MCF 10A (cell line): ENCODE measurements around the gene PTPRN2. TPM values are rescaled to one million over a fixed set of nuclear protein-coding genes. Genes with fewer than 3 reads are reported as not detected.

ENCODE experiments used
- BruUV-seq: library from RNA; stranded (reverse); fragments of 400-500 nt; replicated peaks from 2 replicates; lab custom pipeline; 2021; lab: Mats Ljungman, UMichigan
- CTCF ChIA-PET: fragments of 300-600 bp; sonication (Branson Sonifier 250); formaldehyde crosslinking; extraction: SDS; loops from one replicate; lab custom pipeline; 2021; ENCODE audit warnings: antibody characterized with exemption, inconsistent platforms; lab: Yijun Ruan, JAX
- POLR2A ChIA-PET: fragments of 300-600, 350-650 bp; sonication (Branson Sonifier 250); formaldehyde crosslinking; extraction: SDS; loops from one replicate; lab custom pipeline; 2020; ENCODE audit warnings: antibody characterized with exemption, inconsistent platforms; lab: Yijun Ruan, JAX
- DNase-seq: peaks from one replicate; pipeline ENCODE4 v3.0.0-alpha.2; 2018; ENCODE audit not compliant: unreplicated experiment
- H3K27ac Mint-ChIP-seq: one replicate; pipeline ENCODE4 v1.8.0; 2022; ENCODE audit warnings: mild to moderate bottlenecking, low read depth, mixed read lengths; ENCODE audit not compliant: unreplicated experiment
- H3K27me3 Mint-ChIP-seq: one replicate; pipeline ENCODE4 v1.8.0; 2022; ENCODE audit warnings: mixed read lengths; ENCODE audit not compliant: insufficient read depth, unreplicated experiment
- H3K36me3 Mint-ChIP-seq: one replicate; pipeline ENCODE4 v1.8.0; 2022; ENCODE audit warnings: mild to moderate bottlenecking, moderate library complexity, mixed read lengths; ENCODE audit not compliant: insufficient read depth, unreplicated experiment
- H3K4me1 Mint-ChIP-seq: one replicate; pipeline ENCODE4 v1.8.0; 2022; ENCODE audit warnings: mixed read lengths; ENCODE audit not compliant: insufficient read depth, unreplicated experiment
- H3K4me3 Mint-ChIP-seq: one replicate; pipeline ENCODE4 v1.8.0; 2022; ENCODE audit warnings: mild to moderate bottlenecking, moderate library complexity, mixed read lengths; ENCODE audit not compliant: unreplicated experiment
- H3K9me3 Mint-ChIP-seq: one replicate; pipeline ENCODE4 v1.8.0; 2022; ENCODE audit warnings: mixed read lengths; ENCODE audit not compliant: unreplicated experiment
- intact Hi-C: fragments of 100-400 bp; cut with micrococcal nuclease; formaldehyde crosslinking; loops from 2 replicates; pipeline ENCODE4 v1.14.1; 2022
- total RNA-seq: library from RNA; stranded (reverse); gene quantifications from 2 replicates; pipeline ENCODE4 v1.2.3, GENCODE V29; 2022
- TF ChIP-seq, protein P1 (sequence below): fragments of 200-600 bp; IDR thresholded peaks from one replicate; pipeline ENCODE4 v1.8.0; 2022; ENCODE audit warnings: antibody characterized with exemption, mild to moderate bottlenecking; ENCODE audit not compliant: unreplicated experiment

PTPRN2 gene
- total RNA-seq, 1 experiment from 2014 or later = 4.5 TPM

DNA sequence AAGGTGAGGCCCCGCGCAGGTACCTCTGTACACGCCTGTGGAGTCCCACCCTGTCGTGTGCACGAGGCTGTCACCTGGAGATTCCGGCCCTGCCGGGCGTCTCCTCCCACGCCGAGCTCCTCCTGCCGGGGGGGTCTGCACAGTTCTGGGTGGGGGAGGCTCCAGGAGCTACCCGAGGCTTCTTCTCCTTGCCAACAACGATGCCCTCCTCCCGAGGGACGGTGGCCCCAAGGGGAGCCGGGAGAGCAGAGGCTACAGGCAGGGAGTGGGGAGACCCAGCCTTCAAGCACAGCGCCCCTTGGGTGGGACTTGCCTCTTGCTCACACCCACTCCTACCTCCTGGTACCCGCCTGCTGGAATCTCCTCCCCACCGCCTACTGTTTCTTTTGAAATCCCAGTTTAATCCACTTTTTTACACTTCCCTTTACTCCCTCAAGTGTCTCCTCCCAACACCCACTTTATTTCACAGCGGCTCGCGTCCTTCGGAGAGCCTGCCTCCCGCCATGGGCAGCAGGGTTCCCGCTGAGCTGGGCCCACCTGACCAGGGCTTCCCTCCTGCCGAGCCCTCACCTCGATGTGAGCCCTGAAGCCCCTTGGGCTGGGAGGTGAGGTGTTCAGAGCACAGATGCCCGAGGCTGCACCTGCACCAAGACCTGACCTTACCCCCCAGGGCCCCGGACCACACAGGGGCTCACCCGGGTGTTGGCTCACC, 912.8 kb downstream of the PTPRN2 start:
- CTCF ChIA-PET = no interaction called here
- TF ChIP-seq, protein P1, sequence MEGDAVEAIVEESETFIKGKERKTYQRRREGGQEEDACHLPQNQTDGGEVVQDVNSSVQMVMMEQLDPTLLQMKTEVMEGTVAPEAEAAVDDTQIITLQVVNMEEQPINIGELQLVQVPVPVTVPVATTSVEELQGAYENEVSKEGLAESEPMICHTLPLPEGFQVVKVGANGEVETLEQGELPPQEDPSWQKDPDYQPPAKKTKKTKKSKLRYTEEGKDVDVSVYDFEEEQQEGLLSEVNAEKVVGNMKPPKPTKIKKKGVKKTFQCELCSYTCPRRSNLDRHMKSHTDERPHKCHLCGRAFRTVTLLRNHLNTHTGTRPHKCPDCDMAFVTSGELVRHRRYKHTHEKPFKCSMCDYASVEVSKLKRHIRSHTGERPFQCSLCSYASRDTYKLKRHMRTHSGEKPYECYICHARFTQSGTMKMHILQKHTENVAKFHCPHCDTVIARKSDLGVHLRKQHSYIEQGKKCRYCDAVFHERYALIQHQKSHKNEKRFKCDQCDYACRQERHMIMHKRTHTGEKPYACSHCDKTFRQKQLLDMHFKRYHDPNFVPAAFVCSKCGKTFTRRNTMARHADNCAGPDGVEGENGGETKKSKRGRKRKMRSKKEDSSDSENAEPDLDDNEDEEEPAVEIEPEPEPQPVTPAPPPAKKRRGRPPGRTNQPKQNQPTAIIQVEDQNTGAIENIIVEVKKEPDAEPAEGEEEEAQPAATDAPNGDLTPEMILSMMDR = no peak
- POLR2A ChIA-PET = no interaction called here
- DNase-seq = no peak
- Mint-ChIP-seq H3K9me3 (peaks cover 8% of the 10 kb centered on the region), H3K27ac (no peak overlapping the region), H3K27me3 (peaks cover 5% of the 10 kb centered on the region), H3K4me3 (no peak overlapping the region), H3K36me3 (no peaks in the 10 kb centered on the region), H3K4me1 (no peaks in the 10 kb centered on the region)
- intact Hi-C loops = no loop called here
- no TSS peak for BruUV-seq

DNA sequence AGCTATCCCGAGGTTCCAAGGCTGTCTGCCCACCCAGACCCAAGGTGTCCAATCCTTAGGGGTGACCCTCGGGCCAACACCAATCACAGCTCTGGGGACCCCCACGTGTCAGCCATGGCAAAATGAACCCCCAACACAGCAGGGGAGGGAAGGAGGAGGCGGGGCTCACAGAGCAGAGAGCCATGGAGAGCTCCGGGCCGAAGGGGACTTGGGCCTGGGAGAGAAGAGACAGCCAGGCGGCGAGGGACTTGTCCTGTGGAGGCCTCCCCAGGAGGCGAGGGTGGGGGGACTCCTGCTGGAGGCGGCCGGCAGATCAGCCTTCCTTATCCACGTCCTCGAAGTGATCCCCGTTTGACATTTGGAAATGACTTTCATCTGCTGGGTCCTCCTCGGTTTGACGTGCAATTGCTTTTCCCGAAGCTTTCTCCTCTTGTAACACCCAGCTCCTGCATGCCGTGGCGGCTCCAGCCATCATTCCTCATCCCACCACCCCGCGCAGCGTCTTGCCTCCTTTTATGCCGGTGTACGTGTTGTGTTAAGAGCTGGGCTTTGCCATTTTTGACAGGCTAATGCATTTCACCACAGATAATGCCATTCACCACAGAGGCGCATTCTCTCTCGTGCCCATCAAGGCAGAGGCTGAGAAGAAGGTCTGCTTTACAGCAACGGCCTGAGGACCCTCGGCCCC, 913.5 kb downstream of the PTPRN2 start:
- Mint-ChIP-seq H3K9me3 (peaks cover 14% of the 10 kb centered on the region), H3K27me3 (no peaks in the 10 kb centered on the region), H3K36me3 (no peaks in the 10 kb centered on the region), H3K4me1 (no peaks in the 10 kb centered on the region), H3K4me3 (no peak overlapping the region), H3K27ac (no peak overlapping the region)
- no TSS peak for BruUV-seq
- ChIA-PET POLR2A (no interaction called here), CTCF (interaction anchor here (0.5 to 0.6 kb wide), 2 partner anchors 67 to 1005 kb away, joined by 3 read pairs; no protein-coding TSS in a partner anchor)
- no peak for DNase-seq
- TF ChIP-seq, protein P1 = no peak
- intact Hi-C loops = no loop called here

DNA sequence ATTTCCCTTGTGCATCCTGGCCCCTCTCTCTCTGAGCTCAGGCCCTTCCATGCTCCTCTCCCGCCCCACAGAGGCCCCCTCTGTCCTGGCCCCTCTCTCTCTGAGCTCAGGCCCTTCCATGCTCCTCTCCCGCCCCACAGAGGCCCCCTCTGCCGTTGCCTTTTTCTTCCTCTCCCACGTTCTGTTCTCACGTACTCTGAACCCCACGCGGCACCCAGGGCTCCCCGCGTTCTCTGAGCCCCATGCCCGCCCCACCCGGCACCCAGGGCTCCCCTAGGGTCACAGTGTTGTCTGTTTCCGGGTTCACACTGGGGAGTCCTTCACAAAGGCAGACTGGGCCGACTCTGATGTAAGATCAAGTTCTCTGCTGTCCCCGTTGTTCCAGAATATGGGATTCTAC, 914.0 kb downstream of the PTPRN2 start:
- Mint-ChIP-seq H3K4me3 (no peak overlapping the region), H3K27ac (no peak overlapping the region), H3K4me1 (no peaks in the 10 kb centered on the region), H3K9me3 (peaks cover 14% of the 10 kb centered on the region), H3K36me3 (no peaks in the 10 kb centered on the region), H3K27me3 (no peaks in the 10 kb centered on the region)
- CTCF ChIA-PET = interaction anchor here (0.6 kb wide), 1 partner anchor 68 kb away, joined by 3 read pairs; no protein-coding TSS in a partner anchor
- intact Hi-C loops = no loop called here
- BruUV-seq = no TSS peak
- TF ChIP-seq, protein P1 = no peak
- DNase-seq = no peak
- POLR2A ChIA-PET = no interaction called here
